GM23248 (cell line): Measurements from ENCODE around the gene C4BPA. TPM values are rescaled to one million over a fixed set of nuclear protein-coding genes. Genes with fewer than 3 reads are reported as not detected.

Experiments
- DNase-seq: peaks from one replicate; pipeline ENCODE4 v3.0.0-alpha.2; 2015
- H2AFZ ChIP-seq: fragments of 200-600 bp; sonication (generic); 2 replicates; pipeline ENCODE4 v1.6.1; 2016; ENCODE audit warnings: antibody characterized with exemption
- H3F3A ChIP-seq: fragments of 200-600 bp; sonication (generic); 2 replicates; pipeline ENCODE4 v1.6.1; 2016; ENCODE audit warnings: mild to moderate bottlenecking, antibody characterized with exemption, mixed run types; ENCODE audit not compliant: insufficient read depth
- H3K27ac ChIP-seq: fragments of 200-600 bp; sonication (generic); 2 replicates; pipeline ENCODE4 v1.5.1; 2016; ENCODE audit warnings: mild to moderate bottlenecking
- H3K27me3 ChIP-seq: fragments of 200-600 bp; sonication (generic); replicated peaks from 2 replicates; pipeline ENCODE4 v1.6.1; 2016; ENCODE audit warnings: mild to moderate bottlenecking; ENCODE audit not compliant: insufficient read depth
- H3K36me3 ChIP-seq: fragments of 200-600 bp; sonication (generic); 2 replicates; pipeline ENCODE4 v1.6.1; 2016; ENCODE audit warnings: low read depth, mild to moderate bottlenecking
- H3K4me1 ChIP-seq: fragments of 200-600 bp; sonication (generic); 2 replicates; pipeline ENCODE4 v1.6.1; 2016; ENCODE audit warnings: mild to moderate bottlenecking; ENCODE audit not compliant: insufficient read depth
- H3K4me2 ChIP-seq: fragments of 200-600 bp; sonication (generic); one replicate; pipeline ENCODE4 v1.6.1; 2016; ENCODE audit warnings: mild to moderate bottlenecking; ENCODE audit not compliant: unreplicated experiment
- H3K4me3 ChIP-seq: fragments of 200-600 bp; sonication (generic); 2 replicates; pipeline ENCODE4 v1.5.1; 2016; ENCODE audit warnings: mild to moderate bottlenecking
- H3K79me2 ChIP-seq: fragments of 200-600 bp; sonication (generic); 2 replicates; pipeline ENCODE4 v1.6.1; 2016; ENCODE audit warnings: mild to moderate bottlenecking; ENCODE audit not compliant: insufficient read depth
- H3K9ac ChIP-seq: fragments of 200-600 bp; sonication (generic); 2 replicates; pipeline ENCODE4 v1.6.1; 2016; ENCODE audit warnings: mild to moderate bottlenecking
- H3K9me2 ChIP-seq: fragments of 200-600 bp; sonication (generic); 2 replicates; pipeline ENCODE4 v1.6.1; 2016; ENCODE audit warnings: mixed run types, mild to moderate bottlenecking, moderate library complexity; ENCODE audit not compliant: insufficient read depth
- H3K9me3 ChIP-seq: fragments of 200-600 bp; sonication (generic); one replicate; pipeline ENCODE4 v1.6.1; 2017; ENCODE audit warnings: low read depth
- H4K20me1 ChIP-seq: fragments of 200-600 bp; sonication (generic); 2 replicates; pipeline ENCODE4 v1.6.0; 2016; ENCODE audit not compliant: insufficient read depth
- EZH2 ChIP-seq: fragments of 200-600 bp; sonication (generic); IDR thresholded peaks from 2 replicates; pipeline ENCODE4 v1.6.1; 2018; ENCODE audit warnings: antibody characterized with exemption, mild to moderate bottlenecking; ENCODE audit not compliant: insufficient read depth, poor library complexity, severe bottlenecking
- EZH2phosphoT487 ChIP-seq: fragments of 200-600 bp; sonication (generic); IDR thresholded peaks from 2 replicates; pipeline ENCODE4 v1.6.1; 2018; ENCODE audit warnings: antibody characterized with exemption, moderate library complexity, mild to moderate bottlenecking, low read depth; ENCODE audit not compliant: insufficient read depth
- WGBS, 2 experiments: methylation state at CpG; one replicate each; pipeline ENCODE4 v1.1.6; 2015 to 2017; ENCODE audit warnings: low lambda C conversion rate in 2 of 2, low coverage in 1 of 2; ENCODE audit errors: missing lambda C conversion rate in 2 of 2; 5-methylcytosine and 5-hydroxymethylcytosine counted together
- in situ Hi-C: fragments of 300-500 bp; cut with MboI; formaldehyde crosslinking; loops from 2 replicates; pipeline ENCODE4 v1.15.0; 2020
- polyA plus RNA-seq: library from polyadenylated mRNA; unstranded; fragments of >200 nt; fragmentation: Nextera tagmentation; extraction: Ambion mirVana; gene quantifications from 2 replicates; pipeline ENCODE4 v1.2.1, GENCODE V29; 2016
- total RNA-seq: library from RNA; depleted of rRNA; stranded (reverse); fragments of >200 nt; shearing (Covaris generic); gene quantifications from 2 replicates; pipeline ENCODE4 v1.2.3, GENCODE V29; 2014

Gene C4BPA
- total and polyA plus RNA-seq, 2 experiments from 2014 or later: not detected

- no peak for TF ChIP-seq EZH2
- no peak for TF ChIP-seq EZH2phosphoT487
- in situ Hi-C loops: no loop called here
- H3K27ac ChIP-seq: no peak overlapping the region
Measured at GRCh38 chr1:207129053-207129452, 25.0 kb downstream of the C4BPA start.

GRCh38 chr1:207130252-207131036, 26.4 kb downstream of the C4BPA start:
- no peak overlapping the region for H3K4me2 ChIP-seq
- no peaks in the 10 kb centered on the region for H3K36me3 ChIP-seq
- no peak for DNase-seq
- TF ChIP-seq EZH2: no peak
- TF ChIP-seq EZH2phosphoT487: no peak
- H3F3A ChIP-seq: no peaks in the 10 kb centered on the region
- H2AFZ ChIP-seq: no peak overlapping the region
- peaks cover 4% of the 10 kb centered on the region for H3K9me3 ChIP-seq
- no peaks in the 10 kb centered on the region for H3K27me3 ChIP-seq
- 0 to 5% methylated on average over 1 of the region's 1 CpG for WGBS, 2 experiments
- H3K4me3 ChIP-seq: no peak overlapping the region
- no peaks in the 10 kb centered on the region for H3K9me2 ChIP-seq
- no peak overlapping the region for H3K27ac ChIP-seq
- no peaks in the 10 kb centered on the region for H3K4me1 ChIP-seq
- no peaks in the 10 kb centered on the region for H3K79me2 ChIP-seq
- H3K9ac ChIP-seq: no peak overlapping the region
- in situ Hi-C loops: no loop called here
- no peaks in the 10 kb centered on the region for H4K20me1 ChIP-seq

More at GRCh38 chr1:207129053-207129452, 25.0 kb downstream of the C4BPA start:
- no peaks in the 10 kb centered on the region for H3K79me2 ChIP-seq
- no peaks in the 10 kb centered on the region for H3K36me3 ChIP-seq
- H4K20me1 ChIP-seq: no peaks in the 10 kb centered on the region
- no peaks in the 10 kb centered on the region for H3K4me1 ChIP-seq
- H3K9me3 ChIP-seq: peaks cover 4% of the 10 kb centered on the region
- H3K4me3 ChIP-seq: no peak overlapping the region
- DNase-seq: no peak
- no peaks in the 10 kb centered on the region; the same call in 1 of the 2 replicates for H3K27me3 ChIP-seq
- H3K9me2 ChIP-seq: no peaks in the 10 kb centered on the region
- H3F3A ChIP-seq: no peaks in the 10 kb centered on the region
- no peak overlapping the region for H3K4me2 ChIP-seq
- no peak overlapping the region for H3K9ac ChIP-seq
- no peak overlapping the region for H2AFZ ChIP-seq

GRCh38 chr1:207131163-207131562, 27.1 kb downstream of the C4BPA start:
- no peaks in the 10 kb centered on the region for H3K4me1 ChIP-seq
- H3K9ac ChIP-seq: no peak overlapping the region
- H4K20me1 ChIP-seq: no peaks in the 10 kb centered on the region
- TF ChIP-seq EZH2: no peak
- no peak for TF ChIP-seq EZH2phosphoT487
- H3K4me3 ChIP-seq: no peak overlapping the region
- no peak overlapping the region for H3K4me2 ChIP-seq
- H3K27me3 ChIP-seq: no peaks in the 10 kb centered on the region
- no peaks in the 10 kb centered on the region for H3K9me2 ChIP-seq
- in situ Hi-C loops: no loop called here
- no peaks in the 10 kb centered on the region for H3F3A ChIP-seq
- H3K27ac ChIP-seq: no peak overlapping the region
- no peaks in the 10 kb centered on the region for H3K36me3 ChIP-seq
- no peak for DNase-seq
- 54 to 58% methylated on average over 4 of the region's 4 CpGs for WGBS, 2 experiments
- H3K79me2 ChIP-seq: no peaks in the 10 kb centered on the region
- no peak overlapping the region for H2AFZ ChIP-seq
- H3K9me3 ChIP-seq: peaks cover 4% of the 10 kb centered on the region

GRCh38 chr1:207134581-207134980, 30.5 kb downstream of the C4BPA start:
- Histone ChIP-seq H3K79me2 (no peaks in the 10 kb centered on the region), H3K9ac (no peak overlapping the region), H3K4me2 (no peak overlapping the region), H3K4me1 (no peaks in the 10 kb centered on the region), H3K27ac (no peak overlapping the region), H3K9me2 (no peaks in the 10 kb centered on the region), H3K27me3 (no peaks in the 10 kb centered on the region), H3K4me3 (no peak overlapping the region), H3F3A (no peaks in the 10 kb centered on the region), H3K36me3 (no peaks in the 10 kb centered on the region), H3K9me3 (peaks cover under 1% of the 10 kb centered on the region), H2AFZ (no peak overlapping the region), H4K20me1 (no peaks in the 10 kb centered on the region)
- peak; percentile 0 for DNase-seq
- no peak for TF ChIP-seq EZH2phosphoT487
- no peak for TF ChIP-seq EZH2
- in situ Hi-C loops: no loop called here
- WGBS, 2 experiments: 54 to 58% methylated on average over 1 of the region's 1 CpG

GRCh38 chr1:207139616-207140015, 35.6 kb downstream of the C4BPA start:
- Histone ChIP-seq H3F3A (no peaks in the 10 kb centered on the region), H3K79me2 (no peaks in the 10 kb centered on the region), H4K20me1 (no peaks in the 10 kb centered on the region), H3K4me1 (no peaks in the 10 kb centered on the region), H3K4me2 (no peak overlapping the region), H3K9me2 (no peaks in the 10 kb centered on the region), H3K27me3 (no peaks in the 10 kb centered on the region), H3K36me3 (no peaks in the 10 kb centered on the region), H3K27ac (no peak overlapping the region), H3K9ac (no peak overlapping the region), H3K4me3 (no peak overlapping the region), H3K9me3 (no peaks in the 10 kb centered on the region), H2AFZ (no peak overlapping the region)
- WGBS, 2 experiments: 57 to 63% methylated on average over 1 of the region's 1 CpG
- no peak for DNase-seq
- TF ChIP-seq EZH2phosphoT487 (no peak), EZH2 (no peak)
- in situ Hi-C loops: no loop called here
